HUES64 (cell line): ENCODE results near the gene RYR3.

Source experiments
- H3K27ac ChIP-seq: 2 replicates; pipeline ENCODE4 v1.7.0; 2013; ENCODE audit warnings: low read depth, low read length, inconsistent platforms
- H3K27me3 ChIP-seq: 2 replicates; pipeline ENCODE4 v1.6.1; 2013; ENCODE audit warnings: mild to moderate bottlenecking, low read length; ENCODE audit not compliant: insufficient read depth
- H3K36me3 ChIP-seq: 2 replicates; pipeline ENCODE4 v1.6.1; 2013; ENCODE audit warnings: mild to moderate bottlenecking, low read length; ENCODE audit not compliant: insufficient read depth
- H3K4me1 ChIP-seq: 2 replicates; pipeline ENCODE4 v1.6.1; 2013; ENCODE audit warnings: mild to moderate bottlenecking, low read length, moderate library complexity; ENCODE audit not compliant: insufficient read depth
- H3K4me3 ChIP-seq: 2 replicates; pipeline ENCODE4 v1.5.1; 2013; ENCODE audit warnings: mild to moderate bottlenecking, low read length, moderate library complexity
- H3K9ac ChIP-seq: 2 replicates; pipeline ENCODE4 v1.6.1; 2013; ENCODE audit warnings: mild to moderate bottlenecking, low read depth, low read length
- H3K9me3 ChIP-seq: 2 replicates; pipeline ENCODE4 v1.6.1; 2013; ENCODE audit warnings: low read depth, low read length; ENCODE audit not compliant: insufficient read depth
- WGBS: fragments of 150-250, 120-280 bp; methylation state at CpG from one replicate; pipeline ENCODE4 v1.1.7; 2013; ENCODE audit warnings: missing lambda C conversion rate; 5-methylcytosine and 5-hydroxymethylcytosine counted together

Gene RYR3

DNA sequence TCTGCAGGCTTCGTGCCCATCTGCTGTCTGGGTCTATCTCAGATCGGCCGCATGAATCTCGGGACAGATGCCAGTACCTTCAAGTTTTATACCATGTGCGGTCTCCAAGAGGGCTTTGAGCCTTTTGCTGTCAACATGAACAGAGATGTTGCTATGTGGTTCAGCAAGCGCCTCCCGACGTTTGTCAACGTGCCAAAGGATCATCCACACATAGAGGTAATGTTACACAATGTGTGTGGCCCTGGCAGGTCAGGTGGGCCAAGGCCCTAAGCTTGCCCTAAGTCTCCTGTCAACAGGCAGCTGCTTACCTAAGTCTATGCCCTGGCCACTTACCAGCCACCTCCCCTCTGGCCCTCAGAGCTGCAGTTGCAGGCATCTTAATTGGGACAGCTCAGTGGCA, 333.5 kb downstream of the RYR3 start:
- Histone ChIP-seq H3K9ac (no peak overlapping the region), H3K4me3 (no peak overlapping the region), H3K9me3 (no peaks in the 10 kb centered on the region), H3K27me3 (no peaks in the 10 kb centered on the region), H3K27ac (no peak overlapping the region), H3K36me3 (no peaks in the 10 kb centered on the region), H3K4me1 (no peaks in the 10 kb centered on the region)
- WGBS, result 94% methylated on average over 9 of the region's 9 CpGs

DNA sequence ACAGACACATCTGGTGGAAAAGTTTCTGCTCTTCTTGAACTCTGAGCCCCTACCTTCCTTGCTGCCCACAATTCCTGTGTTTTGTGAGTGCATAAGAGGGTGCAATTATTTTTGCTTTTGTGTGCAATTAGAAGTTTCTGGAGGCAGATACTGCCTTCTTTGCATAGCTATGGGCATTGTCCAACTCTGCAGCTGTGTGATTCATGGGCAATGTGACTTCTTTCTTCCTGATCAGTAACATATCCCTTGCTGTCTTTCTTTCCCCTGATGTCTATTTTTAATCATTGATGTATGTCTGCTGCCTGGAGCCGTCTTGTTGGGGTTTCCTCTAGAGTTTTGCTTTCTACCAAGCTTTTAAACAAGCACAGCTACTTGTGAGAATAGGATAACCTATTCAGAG, 336.0 kb downstream of the RYR3 start:
- no peak overlapping the region for H3K4me3 ChIP-seq

GRCh38 chr15:33649217-33649933, 338.6 kb downstream of the RYR3 start:
- Histone ChIP-seq H3K27me3 (no peaks in the 10 kb centered on the region), H3K4me1 (no peaks in the 10 kb centered on the region), H3K36me3 (no peaks in the 10 kb centered on the region), H3K4me3 (no peak overlapping the region), H3K9me3 (no peaks in the 10 kb centered on the region), H3K27ac (no peak overlapping the region), H3K9ac (no peak overlapping the region)
- 96% methylated on average over 9 of the region's 9 CpGs for WGBS

More for the DNA sequence above, 336.0 kb downstream of the RYR3 start:
- H3K9ac ChIP-seq, result no peak overlapping the region
- H3K9me3 ChIP-seq, result no peaks in the 10 kb centered on the region
- no peaks in the 10 kb centered on the region for H3K36me3 ChIP-seq
- no CpG with 5 or more reads among the region's 1 CpG for WGBS
- no peaks in the 10 kb centered on the region for H3K4me1 ChIP-seq
- no peaks in the 10 kb centered on the region for H3K27me3 ChIP-seq
- H3K27ac ChIP-seq, result no peak overlapping the region

DNA sequence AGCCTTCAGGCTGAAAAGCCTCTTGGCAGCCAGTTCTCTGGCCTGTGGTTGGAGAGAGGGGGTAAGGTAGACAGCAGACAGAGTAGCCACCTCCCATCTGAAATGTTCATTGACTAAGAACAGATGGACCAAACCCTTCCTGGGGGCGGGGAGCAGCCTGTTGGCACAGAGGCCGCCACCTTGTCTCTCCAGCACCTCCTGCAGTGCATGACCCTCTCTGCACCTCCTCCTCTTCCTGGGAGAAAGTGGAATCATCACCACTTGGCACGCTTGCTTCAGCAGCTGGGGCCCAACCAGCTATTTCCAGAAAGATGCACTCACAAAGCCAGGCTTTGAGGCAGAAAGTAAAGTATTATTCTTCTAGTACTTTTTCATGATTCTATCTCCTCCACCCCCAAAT, 344.1 kb downstream of the RYR3 start:
- Histone ChIP-seq H3K9ac (no peak overlapping the region), H3K36me3 (no peaks in the 10 kb centered on the region), H3K4me1 (no peaks in the 10 kb centered on the region), H3K27ac (no peak overlapping the region), H3K4me3 (no peak overlapping the region), H3K27me3 (no peaks in the 10 kb centered on the region), H3K9me3 (0 out of 2 replicates have a peak, but pooled peaks cover 3% of the 10 kb centered on the region)
- WGBS, result 80% methylated on average over 3 of the region's 3 CpGs

DNA sequence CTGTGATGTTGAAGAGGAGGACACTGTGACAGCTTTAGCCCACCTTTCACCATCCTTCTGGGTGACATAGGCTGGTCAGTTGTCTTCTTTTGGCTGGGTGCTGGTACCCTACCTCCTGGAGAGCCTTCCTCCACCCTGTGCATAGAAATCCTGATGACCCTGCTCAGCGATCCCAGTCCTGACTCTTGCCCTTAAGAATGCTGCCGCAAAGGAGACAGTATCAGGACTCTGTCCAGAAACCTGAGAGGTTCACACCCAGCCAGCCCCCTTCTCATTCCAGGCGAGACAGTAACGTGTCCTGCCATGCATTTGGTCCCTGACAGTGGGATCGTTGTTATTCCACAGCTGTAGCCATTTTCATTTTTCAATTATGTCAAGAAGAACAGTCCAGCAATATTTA, 344.7 kb downstream of the RYR3 start:
- Histone ChIP-seq H3K36me3 (no peaks in the 10 kb centered on the region), H3K9me3 (0 out of 2 replicates have a peak, but pooled peaks cover 3% of the 10 kb centered on the region), H3K9ac (no peak overlapping the region), H3K27ac (no peak overlapping the region), H3K4me1 (no peaks in the 10 kb centered on the region), H3K4me3 (no peak overlapping the region), H3K27me3 (no peaks in the 10 kb centered on the region)
- 92% methylated on average over 5 of the region's 5 CpGs for WGBS

DNA sequence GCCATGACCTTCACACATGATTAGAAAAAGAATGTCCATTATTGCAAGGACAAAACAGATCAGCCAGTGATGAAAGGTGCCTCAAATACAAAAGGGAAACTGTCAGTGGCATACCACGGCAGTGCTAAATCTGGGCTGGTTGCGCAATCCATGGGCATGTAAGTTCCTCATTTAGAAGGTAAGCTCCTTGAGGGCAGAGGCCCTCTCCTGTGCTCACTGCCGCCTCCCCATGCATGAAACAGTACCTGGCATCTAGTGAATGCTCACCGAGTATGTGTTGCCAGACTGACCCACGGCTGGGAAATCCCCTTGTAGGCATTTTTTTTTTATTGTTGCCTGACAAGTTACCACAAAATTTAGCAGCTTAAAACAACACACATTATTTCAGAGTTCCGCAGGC, 345.4 kb downstream of the RYR3 start:
- no peak overlapping the region for H3K9ac ChIP-seq
- no peak overlapping the region for H3K27ac ChIP-seq
- H3K9me3 ChIP-seq, result 0 out of 2 replicates have a peak, but pooled peaks cover 3% of the 10 kb centered on the region
- WGBS, result 78% methylated on average over 6 of the region's 6 CpGs
- no peaks in the 10 kb centered on the region for H3K4me1 ChIP-seq
- H3K27me3 ChIP-seq, result no peaks in the 10 kb centered on the region
- H3K4me3 ChIP-seq, result no peak overlapping the region
- H3K36me3 ChIP-seq, result no peaks in the 10 kb centered on the region

DNA sequence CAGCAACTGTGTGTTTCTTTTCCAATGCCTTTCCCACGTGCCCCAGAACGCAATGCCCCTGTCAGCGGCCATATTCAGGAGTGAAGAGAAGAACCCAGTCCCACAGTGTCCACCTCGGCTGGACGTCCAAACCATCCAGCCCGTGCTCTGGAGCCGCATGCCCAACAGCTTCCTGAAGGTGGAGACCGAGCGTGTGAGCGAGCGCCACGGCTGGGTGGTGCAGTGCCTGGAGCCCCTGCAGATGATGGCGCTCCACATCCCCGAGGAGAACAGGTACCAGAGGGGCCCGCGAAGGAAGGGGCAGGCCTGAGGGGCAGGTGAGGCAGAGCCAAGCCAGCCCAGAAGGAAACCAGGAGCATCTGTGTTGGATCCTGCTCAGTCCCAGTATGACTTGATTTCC, 349.4 kb downstream of the RYR3 start:
- Histone ChIP-seq H3K27ac (no peak overlapping the region), H3K4me3 (no peak overlapping the region), H3K4me1 (no peaks in the 10 kb centered on the region), H3K9me3 (0 out of 2 replicates have a peak, but pooled peaks cover 3% of the 10 kb centered on the region), H3K27me3 (no peaks in the 10 kb centered on the region), H3K36me3 (no peaks in the 10 kb centered on the region), H3K9ac (no peak overlapping the region)
- 95% methylated on average over 16 of the region's 16 CpGs for WGBS

DNA sequence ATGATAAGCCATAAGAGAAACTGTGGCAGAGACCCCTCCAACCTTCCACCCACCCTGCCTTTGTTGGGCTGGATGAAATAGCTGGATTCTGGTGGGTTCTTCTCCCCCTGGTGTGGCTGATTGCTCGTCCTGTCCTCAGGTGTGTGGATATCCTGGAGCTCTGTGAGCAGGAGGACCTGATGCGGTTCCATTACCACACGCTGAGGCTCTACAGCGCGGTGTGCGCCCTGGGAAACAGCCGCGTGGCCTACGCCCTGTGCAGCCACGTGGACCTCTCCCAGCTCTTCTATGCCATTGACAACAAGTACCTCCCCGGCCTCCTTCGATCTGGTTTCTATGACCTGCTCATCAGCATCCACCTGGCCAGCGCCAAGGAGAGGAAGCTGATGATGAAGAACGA, 351.2 kb downstream of the RYR3 start:
- Histone ChIP-seq H3K4me1 (no peaks in the 10 kb centered on the region), H3K36me3 (no peaks in the 10 kb centered on the region), H3K9me3 (no peaks in the 10 kb centered on the region), H3K27me3 (no peaks in the 10 kb centered on the region), H3K9ac (no peak overlapping the region), H3K27ac (no peak overlapping the region), H3K4me3 (no peak overlapping the region)
- 95% methylated on average over 14 of the region's 14 CpGs for WGBS

- H3K27me3 ChIP-seq, result no peaks in the 10 kb centered on the region
- no peaks in the 10 kb centered on the region for H3K4me1 ChIP-seq
- H3K9me3 ChIP-seq, result no peaks in the 10 kb centered on the region
- H3K27ac ChIP-seq, result no peak overlapping the region
- no peaks in the 10 kb centered on the region for H3K36me3 ChIP-seq
- no peak overlapping the region for H3K9ac ChIP-seq
- 87% methylated on average over 2 of the region's 2 CpGs for WGBS
- H3K4me3 ChIP-seq, result no peak overlapping the region
Observed at GRCh38 chr15:33664947-33665346, 354.2 kb downstream of the RYR3 start.

- H3K4me1 ChIP-seq, result no peaks in the 10 kb centered on the region
- H3K27me3 ChIP-seq, result no peaks in the 10 kb centered on the region
- no peak overlapping the region for H3K27ac ChIP-seq
- 80% methylated on average over 3 of the region's 3 CpGs for WGBS
- H3K9ac ChIP-seq, result no peak overlapping the region
- H3K9me3 ChIP-seq, result no peaks in the 10 kb centered on the region
- no peak overlapping the region for H3K4me3 ChIP-seq
- H3K36me3 ChIP-seq, result no peaks in the 10 kb centered on the region
Observed at GRCh38 chr15:33670567-33670966, 359.8 kb downstream of the RYR3 start.

- H3K27ac ChIP-seq, result no peak overlapping the region
- H3K4me3 ChIP-seq, result no peak overlapping the region
- 85% methylated on average over 5 of the region's 5 CpGs for WGBS
Observed at GRCh38 chr15:33671456-33671855, 360.7 kb downstream of the RYR3 start.

DNA sequence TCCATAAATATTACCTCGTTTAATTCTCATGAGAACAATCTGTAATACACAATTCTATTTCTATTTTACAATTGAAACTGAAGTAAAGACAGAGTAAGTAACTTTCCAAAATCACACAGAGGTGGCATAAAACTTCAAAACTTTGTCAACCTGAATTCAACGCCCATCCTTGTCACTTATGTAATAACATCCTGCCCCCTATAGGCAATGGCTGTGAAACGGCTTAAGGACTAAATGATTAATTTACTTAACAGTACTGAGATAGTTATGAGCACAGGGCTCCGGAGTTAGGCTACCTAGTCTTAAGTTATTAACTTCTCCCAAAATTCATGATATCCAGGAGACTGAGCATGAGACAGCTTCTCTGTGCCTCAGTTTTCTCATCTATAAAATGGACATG, 364.5 kb downstream of the RYR3 start:
- Histone ChIP-seq H3K36me3 (no peaks in the 10 kb centered on the region), H3K4me1 (no peaks in the 10 kb centered on the region), H3K9ac (no peak overlapping the region), H3K27me3 (no peaks in the 10 kb centered on the region), H3K9me3 (no peaks in the 10 kb centered on the region), H3K4me3 (no peak overlapping the region), H3K27ac (no peak overlapping the region)
- 45% methylated on average over 4 of the region's 4 CpGs for WGBS

More at GRCh38 chr15:33671456-33671855, 360.7 kb downstream of the RYR3 start:
- Histone ChIP-seq H3K4me1 (no peaks in the 10 kb centered on the region), H3K36me3 (no peaks in the 10 kb centered on the region), H3K9ac (no peak overlapping the region), H3K27me3 (no peaks in the 10 kb centered on the region), H3K9me3 (no peaks in the 10 kb centered on the region)
